Endometrium (tissue), 2 donors: ENCODE data around the gene LCOR.

Source experiments
- FAIRE-seq: peaks from 2 replicates; lab custom pipeline; 2012; peaks lifted over from hg19 to GRCh38; lab: Jason Lieb, UNC
- donor health status: control.
- donor health status: control.

Gene LCOR

DNA sequence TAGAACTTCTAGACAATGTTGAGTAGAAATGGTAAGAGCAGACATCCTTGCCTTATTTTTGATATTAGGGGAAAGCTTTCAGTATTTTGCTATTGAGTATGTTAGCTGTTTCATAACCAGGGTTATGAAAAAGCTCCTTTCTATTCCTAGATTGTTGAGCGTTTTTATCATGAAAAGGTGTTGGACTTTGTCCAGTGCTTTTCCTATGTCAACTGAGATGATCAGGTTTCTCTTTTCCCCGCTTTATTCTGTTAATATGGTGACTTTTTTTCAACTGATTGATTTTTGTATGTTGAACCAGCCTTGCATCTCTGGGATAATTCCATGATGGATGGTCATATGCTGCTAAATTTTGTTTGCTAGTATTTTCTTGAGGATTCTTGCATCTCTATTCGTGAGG, 58.5 kb downstream of the LCOR start:
- no peak for FAIRE-seq

DNA sequence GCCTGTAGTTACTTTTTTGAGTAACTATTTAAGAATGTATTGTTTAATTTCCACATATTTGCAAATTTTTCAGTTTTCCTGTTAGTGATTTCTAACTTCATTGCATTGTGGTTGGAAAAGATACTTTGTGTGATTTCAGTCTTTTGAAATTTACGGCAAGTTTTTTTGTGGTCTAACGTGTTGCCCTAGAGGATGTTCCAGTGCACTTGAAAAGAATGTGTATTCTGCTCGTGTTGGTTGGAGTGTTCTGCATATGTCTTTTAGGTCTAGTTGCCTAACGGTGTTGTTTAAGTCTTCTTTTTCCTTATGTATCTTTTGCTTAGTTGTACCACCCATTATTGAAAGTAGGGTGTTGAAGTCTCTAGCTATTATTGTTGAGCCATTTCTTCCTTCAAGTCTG, 59.7 kb downstream of the LCOR start:
- FAIRE-seq: no peak

DNA sequence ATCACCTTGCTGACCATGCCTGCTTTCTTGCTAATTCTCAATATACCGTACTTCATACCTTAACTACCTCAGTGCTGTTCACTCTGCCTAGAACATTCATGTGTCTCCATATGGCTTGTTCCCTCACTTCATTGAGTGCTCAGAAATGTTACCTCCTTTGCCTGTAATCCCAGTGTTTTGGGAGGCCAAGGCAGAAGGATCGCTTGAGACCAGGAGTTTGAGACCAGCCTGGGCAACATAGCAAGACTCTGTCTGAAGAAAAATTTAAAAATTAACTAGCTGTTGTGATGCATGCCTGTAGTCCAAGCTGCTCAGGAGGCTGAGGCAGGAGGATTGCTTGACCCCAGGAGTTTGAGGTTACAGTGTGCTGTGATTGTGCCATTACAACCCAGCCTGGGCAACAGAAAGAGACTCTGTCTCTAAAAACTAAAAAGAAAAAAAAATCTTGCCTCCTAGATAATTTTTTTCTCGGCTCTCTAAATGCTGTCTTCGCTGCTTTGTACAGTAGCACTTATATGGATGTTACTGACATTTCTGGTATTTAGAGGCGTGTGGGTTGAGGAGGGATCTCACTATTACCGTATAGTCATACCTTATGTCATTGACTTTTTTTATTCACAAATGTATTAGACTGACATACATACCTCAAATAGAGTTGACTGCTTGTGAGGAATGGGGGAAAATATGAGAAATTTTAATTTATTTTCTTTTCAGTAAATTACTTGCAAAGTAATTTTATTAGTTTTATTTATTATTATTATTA, 63.7 kb downstream of the LCOR start:
- FAIRE-seq: no peak

DNA sequence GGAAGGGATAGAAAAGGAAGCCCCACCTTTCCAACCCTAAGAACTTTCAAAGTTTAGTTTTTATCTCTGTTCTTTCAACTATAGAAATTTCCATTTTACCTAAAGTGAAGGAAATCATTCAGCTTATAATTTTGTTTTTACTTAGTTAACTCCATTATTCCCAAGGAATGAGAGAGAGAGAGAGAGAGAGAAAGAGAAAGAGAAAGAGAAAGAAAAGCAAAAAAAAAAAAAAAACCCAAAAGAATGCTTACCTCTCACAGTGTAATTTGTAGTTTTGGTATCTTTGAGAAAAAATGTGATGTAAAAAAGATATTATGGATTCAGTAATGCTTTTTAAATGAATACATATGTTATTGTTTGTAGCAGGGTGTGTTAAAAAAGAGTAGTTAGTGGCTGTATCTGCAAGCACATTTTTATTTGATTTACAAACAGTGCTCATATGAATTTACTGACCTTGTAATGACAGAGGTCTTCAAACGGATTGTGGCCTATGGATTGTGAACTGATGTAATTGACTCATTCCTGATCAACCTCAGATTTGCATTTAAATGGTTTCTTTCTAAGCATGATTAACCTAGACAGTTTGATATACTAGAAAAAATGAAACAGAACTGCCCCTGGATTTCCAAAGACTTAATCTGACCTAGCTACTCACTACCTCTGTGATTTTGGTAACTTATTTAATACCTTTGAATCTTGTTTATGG, 64.9 kb downstream of the LCOR start:
- no peak for FAIRE-seq

DNA sequence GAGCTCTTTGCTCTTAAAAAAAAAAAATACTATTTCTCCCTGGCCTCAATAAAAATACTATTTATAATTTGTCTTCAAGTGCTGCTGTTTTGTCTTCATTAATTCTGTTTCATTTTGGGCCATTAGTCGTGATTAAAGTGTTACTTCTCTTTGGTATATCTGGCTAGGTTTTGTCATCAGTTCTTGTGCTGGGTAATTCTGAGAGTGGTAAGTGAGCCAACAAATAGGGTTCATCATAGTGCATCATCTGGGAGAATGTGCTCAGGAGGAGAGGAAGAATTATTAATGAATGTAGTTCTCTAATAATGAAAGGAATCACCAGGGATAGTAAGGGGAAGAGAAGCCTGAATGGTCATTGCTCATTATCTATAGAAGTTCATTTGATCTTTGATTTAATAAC, 70.0 kb downstream of the LCOR start:
- no peak for FAIRE-seq

DNA sequence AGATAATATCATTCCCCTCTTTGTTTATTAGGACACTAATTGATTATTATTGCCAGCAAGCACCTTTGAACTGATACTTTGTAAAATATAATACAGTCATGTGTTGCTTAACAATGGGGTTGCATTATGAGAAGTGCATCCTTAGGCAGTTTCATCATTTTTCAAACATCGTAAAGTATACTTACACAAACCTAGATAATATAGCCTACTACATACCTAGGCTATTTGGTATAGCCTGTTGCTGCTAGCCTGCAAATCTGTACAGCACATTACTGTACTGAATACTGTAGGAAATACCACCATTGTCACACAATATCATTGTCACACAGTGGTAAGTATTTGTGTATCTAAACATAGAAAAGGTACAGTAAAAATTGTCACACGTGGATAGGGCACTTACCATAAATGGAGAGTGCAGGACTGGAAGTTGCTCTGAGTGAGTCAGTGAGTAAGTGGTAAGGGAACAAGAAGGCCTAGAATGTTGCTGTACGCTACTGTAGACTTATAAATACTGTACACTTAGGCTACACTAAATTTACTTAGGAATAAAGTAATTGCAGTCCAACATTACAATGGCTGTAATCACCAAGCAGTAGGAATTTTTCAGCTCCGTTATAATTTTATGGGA, 70.7 kb downstream of the LCOR start:
- no peak for FAIRE-seq

DNA sequence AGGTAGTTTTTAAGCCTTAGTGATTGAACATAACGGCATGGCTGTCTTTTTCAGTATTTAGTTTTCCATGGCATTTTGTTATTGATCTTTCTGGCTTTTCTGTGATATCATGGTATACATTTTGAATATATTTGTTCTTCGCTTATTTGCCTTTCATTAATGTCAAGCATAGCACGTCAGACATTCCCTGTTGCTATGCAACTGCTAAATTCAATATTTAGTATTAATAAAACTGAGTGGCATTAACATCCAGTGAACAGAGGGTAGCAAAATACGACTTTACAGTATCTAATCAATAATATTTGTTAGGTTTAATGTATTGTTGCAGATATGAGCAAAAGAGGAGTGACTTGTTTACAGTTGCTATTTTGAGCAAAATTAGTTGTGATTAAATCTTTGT, 72.5 kb downstream of the LCOR start:
- FAIRE-seq: no peak

DNA sequence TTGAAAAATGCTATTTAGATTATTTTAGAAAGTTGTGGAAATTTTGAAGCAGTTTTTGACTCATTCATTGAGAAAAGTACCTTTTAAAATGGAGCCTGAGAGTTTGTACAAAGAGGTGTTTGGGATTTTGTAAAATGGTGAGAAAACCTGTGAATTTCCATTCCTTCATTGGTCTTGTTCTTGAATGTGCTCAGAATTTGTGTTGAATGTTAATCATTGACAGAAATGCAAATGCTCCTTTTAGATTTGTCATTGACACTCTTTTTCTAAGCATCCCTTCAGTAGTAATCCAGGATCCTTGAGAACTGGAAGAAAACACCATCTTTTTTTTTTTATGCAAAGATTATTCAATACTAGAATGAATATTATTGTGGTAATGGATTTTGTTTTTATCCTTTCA, 74.8 kb downstream of the LCOR start:
- FAIRE-seq: no peak

DNA sequence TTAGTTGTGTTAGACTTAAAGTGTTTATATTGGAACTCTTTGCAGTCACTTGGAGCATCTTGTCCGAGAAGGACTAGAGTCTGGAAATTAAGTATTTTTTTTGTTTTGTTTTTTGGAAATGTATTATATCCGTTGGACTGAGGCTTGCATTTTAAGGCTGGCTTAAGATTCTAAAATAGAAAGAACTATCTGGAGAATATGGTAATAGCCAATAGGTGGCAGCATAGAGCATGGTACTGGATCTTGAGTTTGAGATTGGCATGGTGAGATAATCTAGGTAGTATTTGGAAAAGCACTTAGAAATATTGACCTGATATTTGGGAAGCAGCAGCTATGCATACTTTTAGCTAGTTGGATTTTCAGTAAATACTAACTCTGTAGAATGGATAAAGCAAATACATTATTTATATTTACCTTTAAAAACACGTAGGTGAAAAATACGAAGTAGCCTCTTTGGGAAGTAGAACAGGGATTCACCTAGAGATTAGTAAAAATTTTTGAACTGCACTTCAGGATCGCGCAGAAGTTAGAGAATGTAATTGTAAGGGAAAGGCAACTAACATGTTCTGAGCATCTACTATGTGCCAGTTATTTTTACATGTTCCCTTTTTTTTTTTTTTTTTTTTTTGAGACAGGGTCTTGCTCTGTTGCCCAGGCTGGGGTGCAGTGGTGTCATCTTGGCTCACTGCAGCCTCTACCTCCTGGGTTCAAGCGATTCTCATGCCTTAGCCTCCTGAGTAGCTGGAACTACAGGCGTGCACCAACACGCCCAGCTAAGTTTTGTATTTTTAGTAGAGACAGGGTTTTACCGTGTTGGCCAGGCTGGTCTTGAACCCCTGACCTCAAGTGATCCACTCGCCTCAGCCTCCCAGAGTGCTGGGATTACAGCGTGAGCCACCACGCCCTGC, 78.6 kb downstream of the LCOR start:
- no peak for FAIRE-seq

DNA sequence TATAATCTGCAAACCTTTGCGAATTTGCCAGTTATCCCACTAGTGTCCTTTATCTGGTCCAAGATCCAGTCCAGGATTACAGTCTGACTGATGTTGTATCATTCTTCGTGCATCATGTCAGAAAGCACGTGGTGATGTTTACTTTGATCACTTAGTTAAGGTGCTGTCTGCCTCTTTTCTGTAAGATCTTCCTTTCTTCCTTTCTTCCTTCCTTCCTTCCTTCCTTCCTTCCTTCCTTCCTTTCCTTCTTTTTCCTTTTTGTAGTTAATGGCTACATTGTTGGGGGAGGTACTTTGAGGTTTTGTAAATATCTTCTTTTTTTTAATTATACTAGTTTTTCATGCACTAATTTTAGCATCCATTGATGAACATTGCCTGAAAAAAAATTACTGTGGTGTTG, 80.3 kb downstream of the LCOR start:
- no peak for FAIRE-seq

DNA sequence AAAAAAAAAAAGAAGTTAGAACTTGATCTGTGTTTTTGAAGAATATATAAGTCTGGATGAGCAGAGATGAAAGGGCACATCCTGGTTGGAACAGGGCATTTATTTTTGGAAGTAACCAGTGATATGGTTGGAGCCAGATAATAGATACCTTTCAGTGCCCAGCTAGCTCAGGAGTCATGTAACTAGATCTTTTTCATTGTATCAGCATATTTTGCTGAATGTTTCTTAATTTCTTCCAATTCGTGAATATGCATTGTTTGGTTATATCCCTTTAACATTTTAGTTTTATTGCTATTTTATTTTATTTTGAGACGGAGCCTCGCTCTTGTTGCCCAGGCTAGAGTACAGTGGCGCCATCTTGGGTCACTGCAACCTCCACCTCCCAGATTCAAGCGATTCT, 81.8 kb downstream of the LCOR start:
- no peak for FAIRE-seq

DNA sequence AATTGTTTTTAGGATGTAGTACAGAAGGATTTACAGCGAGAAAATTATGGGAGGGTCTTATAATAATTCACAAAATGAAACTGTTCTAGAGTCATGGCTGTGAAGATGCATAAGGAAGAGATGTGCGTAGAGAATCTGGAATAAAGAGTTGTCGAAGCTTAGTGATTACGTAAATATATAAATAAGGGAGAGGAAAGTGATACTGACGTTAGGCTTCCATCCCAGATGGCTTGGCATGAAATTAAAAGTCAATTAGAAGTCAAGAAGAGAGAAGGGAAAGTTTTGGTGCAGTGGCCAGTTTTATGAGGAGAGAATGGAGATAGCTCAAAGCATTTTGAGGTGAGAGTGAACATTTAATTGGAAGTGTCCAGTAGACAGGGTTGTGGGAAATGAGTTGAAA, 85.5 kb downstream of the LCOR start:
- FAIRE-seq: no peak

DNA sequence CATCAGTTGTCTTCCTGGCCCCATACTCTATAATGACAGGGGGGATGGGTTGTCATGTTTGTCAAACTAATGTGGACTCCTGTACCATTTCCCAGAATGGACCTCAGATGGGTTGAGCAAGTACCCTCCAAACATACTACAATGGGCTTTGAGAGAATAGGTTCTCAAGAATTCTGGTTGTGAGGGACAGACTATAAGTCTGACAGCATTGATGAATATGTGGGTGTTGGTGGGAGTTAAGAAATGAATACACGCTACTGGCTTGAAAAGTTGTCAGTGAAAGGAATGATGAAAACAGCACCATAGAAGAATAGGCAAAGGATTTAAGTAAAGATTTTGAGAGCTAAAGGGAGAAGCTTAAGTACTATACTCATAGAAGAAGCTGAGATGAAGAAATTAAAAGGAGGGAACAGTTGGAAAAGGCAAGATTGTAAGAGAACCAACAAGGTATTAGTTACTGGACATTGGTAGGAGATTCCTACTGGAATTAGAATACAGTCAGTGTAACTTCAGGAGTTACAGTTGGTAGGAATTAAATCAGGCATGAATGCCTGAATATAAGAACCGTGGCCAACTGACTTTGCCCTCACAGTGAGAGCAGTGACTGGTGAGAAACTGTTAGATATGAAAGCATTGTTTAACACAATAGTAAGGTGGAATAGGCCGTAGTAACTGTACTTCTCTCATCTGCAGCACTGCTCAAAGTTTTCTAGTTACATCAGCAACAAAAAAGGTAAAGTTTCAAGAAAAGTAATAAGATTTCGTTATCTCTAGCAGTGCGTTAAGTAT, 86.3 kb downstream of the LCOR start:
- FAIRE-seq: no peak

DNA sequence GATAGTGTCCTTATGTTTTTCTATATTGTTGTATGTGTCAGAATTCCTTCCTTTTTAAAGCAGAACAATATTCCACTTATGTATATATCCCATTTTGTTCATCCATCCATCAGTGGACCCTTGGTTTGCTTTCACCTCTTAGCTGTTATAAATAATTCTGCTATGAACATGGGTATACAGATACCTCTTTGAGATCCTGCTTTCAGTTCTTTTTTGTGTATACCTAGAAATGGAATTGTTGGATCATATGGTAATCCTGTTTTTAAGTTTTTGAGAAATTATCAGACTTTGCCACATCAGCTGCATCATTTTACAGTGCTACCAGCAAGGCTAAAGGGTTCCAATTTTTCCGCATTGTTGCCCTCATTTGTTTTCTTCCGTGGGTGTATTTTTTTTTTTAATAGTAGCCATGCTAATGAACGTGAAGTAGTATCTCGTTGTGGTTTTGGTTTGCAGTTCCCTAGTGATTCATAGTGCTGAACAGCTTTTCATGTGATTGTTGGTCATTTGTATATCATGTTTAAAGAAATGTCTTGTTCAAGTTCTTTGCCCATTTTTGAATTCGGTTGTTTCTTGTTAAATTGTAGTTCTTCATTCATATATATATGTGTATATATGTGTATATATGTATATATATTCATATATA, 87.8 kb downstream of the LCOR start:
- FAIRE-seq: no peak

DNA sequence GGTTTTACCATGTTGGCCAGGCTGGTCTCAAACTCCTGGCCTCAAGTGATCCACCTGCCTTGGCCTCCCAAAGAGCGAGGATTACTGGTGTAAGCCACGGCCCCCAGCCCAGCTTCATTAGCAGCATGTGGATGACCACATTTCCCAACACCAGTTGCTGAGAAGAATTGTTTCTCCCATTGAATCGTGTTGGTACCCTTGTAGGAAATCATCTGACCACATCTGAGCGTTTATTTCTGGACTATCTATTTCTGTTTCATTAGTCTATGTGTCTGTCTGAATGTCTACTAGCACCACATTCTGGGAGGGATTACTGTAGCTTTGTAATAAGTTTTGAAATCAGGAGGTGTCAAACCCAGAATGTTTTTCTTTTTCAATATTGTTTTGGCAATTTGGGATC, 89.6 kb downstream of the LCOR start:
- FAIRE-seq: no peak

DNA sequence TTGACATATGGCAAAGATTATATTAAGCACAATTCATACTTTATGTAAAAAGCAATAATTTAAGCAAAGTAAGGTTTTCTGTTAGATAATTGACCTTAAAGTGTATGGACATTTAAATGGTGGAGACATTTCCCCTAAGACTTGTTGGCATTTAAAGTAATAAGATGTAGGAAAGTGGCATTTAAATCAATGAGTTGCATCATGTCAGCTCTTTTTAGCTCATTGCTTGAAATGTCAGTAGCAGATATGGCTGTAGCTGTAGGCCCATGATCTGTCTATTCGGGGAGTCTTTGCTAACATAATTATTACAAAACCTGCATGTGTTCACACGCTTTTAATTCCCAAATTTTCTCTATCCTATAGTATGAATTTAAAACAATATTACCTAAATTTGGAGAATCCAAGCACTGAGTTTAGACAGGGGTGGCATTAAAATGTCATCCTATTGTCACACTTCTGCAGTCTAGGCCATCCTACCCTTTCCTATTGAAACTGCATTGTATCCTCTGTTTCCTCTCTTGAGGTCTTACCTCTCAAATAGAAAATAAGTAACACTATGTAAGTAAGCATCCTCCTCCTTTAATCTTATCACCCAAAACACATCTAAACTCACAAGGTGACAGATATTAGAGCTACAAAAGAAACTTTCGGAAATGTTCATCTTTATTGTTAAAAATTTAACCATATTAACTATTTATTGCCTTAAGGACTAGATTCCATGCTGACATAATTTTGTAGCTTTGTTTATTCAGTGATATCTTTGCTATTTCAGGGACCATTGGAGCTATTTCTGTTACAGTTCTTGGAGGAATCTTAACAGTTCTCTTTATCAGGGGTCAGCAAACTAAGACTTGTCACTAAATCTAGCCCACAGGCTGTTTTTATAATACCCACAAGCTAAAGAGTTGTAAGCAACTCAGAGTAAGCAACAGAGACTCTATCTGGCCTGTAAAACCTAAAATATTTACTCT, 91.2 kb downstream of the LCOR start:
- no peak for FAIRE-seq

DNA sequence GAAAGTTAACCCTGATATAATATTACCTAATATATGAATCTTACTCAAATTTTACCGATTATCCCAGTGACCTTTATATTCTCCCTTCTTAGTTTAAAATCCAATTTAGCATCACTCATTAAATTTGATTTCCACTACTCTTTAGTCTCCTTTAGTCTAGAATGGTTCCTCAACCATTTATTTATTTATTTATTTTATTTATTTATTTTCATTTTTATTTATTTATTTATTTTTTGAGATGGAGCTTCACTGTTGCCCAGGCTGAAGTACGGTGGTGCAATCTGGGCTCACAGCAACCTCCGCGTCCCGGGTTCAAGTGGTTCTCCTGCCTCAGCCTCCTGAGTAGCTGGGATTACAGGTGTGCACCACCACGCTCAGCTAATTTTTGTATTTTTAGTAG, 92.8 kb downstream of the LCOR start:
- peak; percentile 29 for FAIRE-seq

DNA sequence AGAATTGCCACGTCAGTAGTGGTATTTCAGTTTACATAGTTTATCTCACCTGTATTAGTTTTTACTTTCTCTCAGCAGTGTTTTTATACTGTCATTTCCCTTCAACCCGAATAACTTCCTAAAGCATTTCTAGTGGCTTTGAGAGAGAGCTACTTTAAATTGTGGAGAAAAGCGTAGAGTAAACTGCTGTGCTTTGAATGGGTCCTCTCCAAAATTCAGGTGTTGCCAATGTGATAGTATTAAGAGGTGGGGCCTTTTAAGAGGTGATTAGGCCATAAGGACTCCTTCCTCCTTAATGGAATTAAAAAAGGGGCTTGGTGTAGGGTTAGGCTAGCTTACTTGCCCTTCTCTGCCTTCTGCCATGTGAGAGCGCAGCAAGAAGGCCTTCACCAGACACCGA, 98.4 kb downstream of the LCOR start:
- FAIRE-seq: no peak

DNA sequence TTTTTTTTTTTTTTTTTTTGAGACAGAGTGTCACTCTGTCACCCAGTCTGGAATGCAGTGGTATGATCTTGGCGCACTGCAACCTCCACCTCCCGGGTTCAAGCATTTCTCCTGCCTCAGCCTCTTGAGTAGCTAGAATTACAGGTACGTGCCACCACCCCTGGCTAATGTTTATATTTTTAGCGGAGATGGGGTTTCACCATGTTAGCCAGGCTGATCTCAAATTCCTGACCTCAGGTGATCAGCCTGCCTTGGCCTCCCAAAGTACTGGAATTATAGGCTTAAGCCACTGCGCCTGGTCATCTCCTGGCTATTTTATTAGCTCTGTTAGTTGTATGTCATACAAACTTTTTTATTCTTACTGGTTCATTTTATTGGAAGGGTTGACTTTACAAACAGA, 103.0 kb downstream of the LCOR start:
- FAIRE-seq: no peak

DNA sequence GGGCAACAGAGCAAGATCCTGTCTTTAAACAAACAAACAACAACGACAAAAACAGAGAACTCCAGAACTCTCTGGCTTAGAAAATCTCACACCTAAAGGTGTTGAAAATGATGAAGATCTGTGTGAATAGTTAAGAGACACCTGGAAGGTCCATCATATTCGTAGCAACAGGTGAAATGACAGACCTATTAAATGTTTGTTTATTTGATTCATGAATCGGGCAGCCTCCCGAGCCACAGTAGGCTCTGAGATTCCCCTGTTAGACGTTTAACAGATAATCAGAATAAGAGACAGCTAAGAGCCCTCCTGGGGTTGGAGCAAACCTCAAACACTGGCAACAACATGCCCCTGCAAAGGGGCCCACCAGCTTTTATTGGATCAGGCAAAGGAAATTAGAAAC, 103.7 kb downstream of the LCOR start:
- FAIRE-seq: no peak
